ACC112 (cell line): Measurements from ENCODE around the gene PTPRN2.

Experiments
- H2AFZ ChIP-seq: fragments of 200-600 bp; sonication (generic); one replicate; pipeline ENCODE4 v1.6.0; 2017; ENCODE audit warnings: antibody characterized with exemption, low read length; ENCODE audit not compliant: unreplicated experiment
- H3K27ac ChIP-seq: fragments of 200-600 bp; sonication (generic); 2 replicates; pipeline ENCODE4 v1.5.1; 2014; ENCODE audit warnings: low read depth, mild to moderate bottlenecking, antibody characterized with exemption, low read length, moderate library complexity
- H3K27me3 ChIP-seq: fragments of 200-600 bp; sonication (generic); 2 replicates; pipeline ENCODE4 v1.6.1; 2014; ENCODE audit warnings: mild to moderate bottlenecking, antibody characterized with exemption, low read length, moderate library complexity, mixed read lengths; ENCODE audit not compliant: insufficient read depth
- H3K36me3 ChIP-seq: fragments of 200-600 bp; sonication (generic); 2 replicates; pipeline ENCODE4 v1.6.1; 2016; ENCODE audit warnings: mild to moderate bottlenecking, antibody characterized with exemption, low read length, moderate library complexity, mixed read lengths; ENCODE audit not compliant: insufficient read depth
- H3K4me1 ChIP-seq: fragments of 200-600 bp; sonication (generic); one replicate; pipeline ENCODE4 v1.6.1; 2016; ENCODE audit warnings: low read length, mixed read lengths; ENCODE audit not compliant: insufficient read depth, unreplicated experiment, control insufficient read depth
- H3K4me3 ChIP-seq: fragments of 200-600 bp; sonication (generic); 2 replicates; pipeline ENCODE4 v1.5.1; 2014; ENCODE audit warnings: mild to moderate bottlenecking, low read depth, low read length
- H3K79me2 ChIP-seq: fragments of 200-600 bp; sonication (generic); one replicate; pipeline ENCODE4 v1.6.0; 2016; ENCODE audit warnings: low read length; ENCODE audit not compliant: control insufficient read depth, unreplicated experiment, insufficient read depth

PTPRN2 gene

GRCh38 chr7:158018971-158019645, 568.5 kb downstream of the PTPRN2 start:
- H3K79me2 ChIP-seq: no peaks in the 10 kb centered on the region
- no peaks in the 10 kb centered on the region for H3K27me3 ChIP-seq
- no peak overlapping the region for H2AFZ ChIP-seq
- no peak overlapping the region for H3K27ac ChIP-seq
- H3K36me3 ChIP-seq: no peaks in the 10 kb centered on the region
- no peaks in the 10 kb centered on the region for H3K4me1 ChIP-seq
- H3K4me3 ChIP-seq: no peak overlapping the region

- Histone ChIP-seq H3K79me2 (no peaks in the 10 kb centered on the region), H3K27me3 (no peaks in the 10 kb centered on the region), H2AFZ (no peak overlapping the region), H3K27ac (no peak overlapping the region), H3K36me3 (no peaks in the 10 kb centered on the region), H3K4me3 (no peak overlapping the region), H3K4me1 (no peaks in the 10 kb centered on the region)
Observed at GRCh38 chr7:158018098-158018762, 569.4 kb downstream of the PTPRN2 start.

GRCh38 chr7:158017111-158018097, 570.2 kb downstream of the PTPRN2 start:
- Histone ChIP-seq H3K27ac (no peak overlapping the region), H3K4me1 (no peaks in the 10 kb centered on the region), H2AFZ (no peak overlapping the region), H3K79me2 (no peaks in the 10 kb centered on the region), H3K36me3 (no peaks in the 10 kb centered on the region), H3K4me3 (no peak overlapping the region), H3K27me3 (no peaks in the 10 kb centered on the region)

GRCh38 chr7:158016180-158017097, 571.2 kb downstream of the PTPRN2 start:
- H2AFZ ChIP-seq: no peak overlapping the region
- H3K27ac ChIP-seq: no peak overlapping the region
- H3K4me1 ChIP-seq: no peaks in the 10 kb centered on the region
- no peak overlapping the region for H3K4me3 ChIP-seq
- H3K79me2 ChIP-seq: no peaks in the 10 kb centered on the region
- H3K27me3 ChIP-seq: no peaks in the 10 kb centered on the region
- H3K36me3 ChIP-seq: no peaks in the 10 kb centered on the region

GRCh38 chr7:158015403-158016179, 572.0 kb downstream of the PTPRN2 start:
- H3K79me2 ChIP-seq: no peaks in the 10 kb centered on the region
- H3K4me1 ChIP-seq: no peaks in the 10 kb centered on the region
- H3K4me3 ChIP-seq: no peak overlapping the region
- H3K36me3 ChIP-seq: no peaks in the 10 kb centered on the region
- no peaks in the 10 kb centered on the region for H3K27me3 ChIP-seq
- H2AFZ ChIP-seq: no peak overlapping the region
- H3K27ac ChIP-seq: no peak overlapping the region

- H3K4me1 ChIP-seq: no peaks in the 10 kb centered on the region
- H3K27ac ChIP-seq: no peak overlapping the region
- H3K4me3 ChIP-seq: no peak overlapping the region
- H3K27me3 ChIP-seq: no peaks in the 10 kb centered on the region
- no peaks in the 10 kb centered on the region for H3K36me3 ChIP-seq
- H3K79me2 ChIP-seq: no peaks in the 10 kb centered on the region
- no peak overlapping the region for H2AFZ ChIP-seq
Observed at GRCh38 chr7:158014976-158015375, 572.6 kb downstream of the PTPRN2 start.

- H3K27ac ChIP-seq: no peak overlapping the region
- H2AFZ ChIP-seq: no peak overlapping the region
- no peak overlapping the region for H3K4me3 ChIP-seq
- H3K4me1 ChIP-seq: no peaks in the 10 kb centered on the region
- no peaks in the 10 kb centered on the region for H3K27me3 ChIP-seq
- no peaks in the 10 kb centered on the region for H3K36me3 ChIP-seq
- H3K79me2 ChIP-seq: no peaks in the 10 kb centered on the region
Observed at GRCh38 chr7:158013085-158013668, 574.4 kb downstream of the PTPRN2 start.

- H3K79me2 ChIP-seq: no peaks in the 10 kb centered on the region
- no peak overlapping the region for H3K27ac ChIP-seq
- no peak overlapping the region for H2AFZ ChIP-seq
- H3K4me1 ChIP-seq: no peaks in the 10 kb centered on the region
- H3K27me3 ChIP-seq: no peaks in the 10 kb centered on the region
- no peaks in the 10 kb centered on the region for H3K36me3 ChIP-seq
- no peak overlapping the region for H3K4me3 ChIP-seq
Observed at GRCh38 chr7:158011941-158012340, 575.7 kb downstream of the PTPRN2 start.

GRCh38 chr7:158010961-158011693, 576.5 kb downstream of the PTPRN2 start:
- Histone ChIP-seq H3K27me3 (no peaks in the 10 kb centered on the region), H3K79me2 (no peaks in the 10 kb centered on the region), H2AFZ (no peak overlapping the region), H3K27ac (no peak overlapping the region), H3K4me1 (no peaks in the 10 kb centered on the region), H3K4me3 (no peak overlapping the region), H3K36me3 (no peaks in the 10 kb centered on the region)
